HepG2 (cell line): ENCODE data around the gene TFF1. TPM values are rescaled to one million over a fixed set of nuclear protein-coding genes. Genes with fewer than 3 reads are reported as not detected.

Experiments
- KIAA2018 ChIP-seq: sonication (generic); formaldehyde crosslinking; IDR thresholded peaks from 2 replicates; pipeline ENCODE4 v1.5.0; 2020; ENCODE audit warnings: mild to moderate bottlenecking, missing genetic modification reagents, borderline replicate concordance
- ONECUT2 ChIP-seq: sonication (generic); formaldehyde crosslinking; IDR thresholded peaks from 2 replicates; pipeline ENCODE4 v1.4.0; 2020; ENCODE audit warnings: missing genetic modification reagents
- ZBTB3 ChIP-seq: sonication (generic); formaldehyde crosslinking; IDR thresholded peaks from 2 replicates; pipeline ENCODE4 v1.4.0; 2020; ENCODE audit warnings: low read depth, mild to moderate bottlenecking, moderate library complexity, missing genetic modification reagents, borderline replicate concordance
- ZHX2 ChIP-seq, 2 experiments: sonication (generic) in 1 of 2; formaldehyde crosslinking in 1 of 2; IDR thresholded peaks; 2 replicates each; pipeline versions ENCODE4 v1.6.1 to v1.9.0; 2014 to 2022; ENCODE audit warnings: antibody characterized with exemption in 1 of 2, borderline replicate concordance in 1 of 2, inconsistent platforms in 1 of 2, low read depth in 1 of 2, missing genetic modification reagents in 1 of 2
- ZNF331 ChIP-seq: sonication (generic); formaldehyde crosslinking; IDR thresholded peaks from 2 replicates; pipeline ENCODE4 v1.4.0; 2020; ENCODE audit warnings: missing genetic modification reagents
- ZNF414 ChIP-seq: sonication (generic); formaldehyde crosslinking; IDR thresholded peaks from 2 replicates; pipeline ENCODE4 v1.5.0; 2020; ENCODE audit warnings: missing genetic modification reagents
- ZNF451 ChIP-seq: sonication (generic); formaldehyde crosslinking; IDR thresholded peaks from 2 replicates; pipeline ENCODE4 v1.5.0; 2020; ENCODE audit warnings: mild to moderate bottlenecking, missing genetic modification reagents
- ZNF552 ChIP-seq: sonication (generic); formaldehyde crosslinking; IDR thresholded peaks from 2 replicates; pipeline ENCODE4 v1.9.0; 2022; ENCODE audit warnings: missing genetic modification reagents, mild to moderate bottlenecking, borderline replicate concordance
- ZNF576 ChIP-seq: sonication (generic); formaldehyde crosslinking; IDR thresholded peaks from 2 replicates; pipeline ENCODE4 v1.4.0; 2020; ENCODE audit warnings: mild to moderate bottlenecking, missing genetic modification reagents
- ZNF75D ChIP-seq: sonication (generic); formaldehyde crosslinking; IDR thresholded peaks from 2 replicates; pipeline ENCODE4 v1.8.1; 2023; ENCODE audit warnings: missing genetic modification reagents, mild to moderate bottlenecking, borderline replicate concordance
- polyA plus RNA-seq, 8 experiments: library from polyadenylated mRNA; depleted of rRNA in 3 of 8; stranded (reverse) in 7 of 8; unstranded in 1 of 8; fragments of >200 nt; fragmentation: Illumina TruSeq in 4 of 8; extraction: Trizol in 4 of 8; gene quantifications; 2 replicates each; pipeline versions ENCODE4 v1.2.1 to v1.2.3, GENCODE V29; 2011 to 2016; ENCODE audit warnings: low read depth in 4 of 8, missing spikeins in 1 of 8, mixed read lengths in 1 of 8; ENCODE audit not compliant: insufficient read depth in 1 of 8
- total RNA-seq, 5 experiments: library from RNA; depleted of rRNA; stranded (reverse); fragments of >200 nt; fragmentation: Illumina TruSeq; extraction: Trizol; gene quantifications; 2 replicates each; pipeline ENCODE4 v1.2.3, GENCODE V29; 2016; ENCODE audit warnings: low read depth in 1 of 5

The TFF1 gene
- total and polyA plus RNA-seq, 2 of the 13 experiments (the other 11 are each of a cell fraction or from before 2014, with no cell fraction given) = 0.24 to 19.4 TPM

GRCh38 chr21:42386034-42386591 lies 19.8 kb upstream of the TFF1 start (continued):
- TF ChIP-seq KIAA2018 (no peak), ONECUT2 (CRISPR knock-in tag) (no peak), ZNF552 (no peak), ZNF331 (CRISPR knock-in tag) (peak; percentile 93), ZHX2 (IDR thresholded peaks at IDR 0.05; ENCODE audit: low read depth) (no peak; the same call in 1 of the 2 replicates), ZHX2 (CRISPR knock-in tag; IDR thresholded peaks at IDR 0.05; ENCODE audit: borderline replicate concordance) (no peak), ZNF75D (CRISPR knock-in tag) (no peak), ZNF451 (CRISPR knock-in tag) (no peak), ZNF576 (CRISPR knock-in tag) (no peak), ZBTB3 (no peak; the same call in 1 of the 2 replicates), ZNF414 (CRISPR knock-in tag) (peak; percentile 93)
